Gastroesophageal sphincter (tissue), 4 donors: ENCODE results near the gene TP53AIP1. TPM values are rescaled to one million over a fixed set of nuclear protein-coding genes. Genes with fewer than 3 reads are reported as not detected.

Experiments used
- ATAC-seq: fragments of 150-250 bp; one replicate; pipeline ENCODE4 v1.9.1; 2016; ENCODE audit warnings: mild to moderate bottlenecking, moderate library complexity
- H3K27ac ChIP-seq, 4 donors: fragments of 200-600 bp; sonication (generic) in 3 of 4; 1 replicate in 3 of 4; 2 replicates in 1 of 4; pipeline ENCODE4 v1.5.1; 2016 to 2019
- H3K27me3 ChIP-seq: fragments of 200-600 bp; sonication (generic); one replicate; pipeline ENCODE4 v1.5.1; 2019
- H3K36me3 ChIP-seq, 2 donors: fragments of 200-600 bp; sonication (generic); one replicate each; pipeline ENCODE4 v1.5.1; 2019; ENCODE audit warnings: control low read depth in 1 of 2
- H3K4me1 ChIP-seq, 3 donors: fragments of 200-600 bp; sonication (generic); 1 replicate in 2 of 3; 2 replicates in 1 of 3; pipeline ENCODE4 v1.5.1; 2016 to 2019; ENCODE audit warnings: control low read depth in 2 of 3
- H3K4me3 ChIP-seq, 2 donors: fragments of 200-600 bp; sonication (generic); one replicate each; pipeline ENCODE4 v1.5.1; 2019; ENCODE audit warnings: mild to moderate bottlenecking in 1 of 2, moderate library complexity in 1 of 2
- H3K9me3 ChIP-seq, 3 donors: fragments of 200-600 bp; sonication (generic); one replicate each; pipeline ENCODE4 v1.5.1; 2017 to 2019; ENCODE audit warnings: control low read depth in 2 of 3
- CTCF ChIP-seq, 4 experiments: fragments of 200-600 bp in 2 of 4; fragments of 450-650 bp in 2 of 4; sonication (generic) in 1 of 4; IDR thresholded peaks; one replicate each; pipeline ENCODE4 v1.5.1; 2017 to 2019; ENCODE audit warnings: antibody characterized with exemption in 4 of 4, mild to moderate bottlenecking in 2 of 4, moderate library complexity in 2 of 4
- EP300 ChIP-seq: sonication (generic); formaldehyde crosslinking; IDR thresholded peaks from one replicate; pipeline ENCODE4 v1.6.1; 2017; ENCODE audit warnings: antibody characterized with exemption, mild to moderate bottlenecking
- POLR2A ChIP-seq, 2 donors: fragments of 450-650 bp; IDR thresholded peaks; one replicate each; pipeline ENCODE4 v1.6.1; 2017; ENCODE audit warnings: antibody characterized with exemption in 2 of 2, mild to moderate bottlenecking in 2 of 2, moderate library complexity in 1 of 2
- POLR2AphosphoS5 ChIP-seq: sonication (generic); formaldehyde crosslinking; IDR thresholded peaks from one replicate; pipeline ENCODE4 v1.6.1; 2017; ENCODE audit warnings: antibody characterized with exemption
- WGBS, 2 donors: methylation state at CpG; one replicate each; pipeline ENCODE4 v1.1.5; 2018; ENCODE audit warnings: low coverage in 1 of 2; 5-methylcytosine and 5-hydroxymethylcytosine counted together
- total RNA-seq, 4 donors: library from RNA; depleted of rRNA; stranded (reverse); fragments of >200 nt; gene quantifications; one replicate each; pipeline ENCODE4 v1.1.0, GENCODE V29; 2016

The TP53AIP1 gene
- total RNA-seq, 4 donors from 2014 or later = 0.42 TPM; not detected in 3

DNA sequence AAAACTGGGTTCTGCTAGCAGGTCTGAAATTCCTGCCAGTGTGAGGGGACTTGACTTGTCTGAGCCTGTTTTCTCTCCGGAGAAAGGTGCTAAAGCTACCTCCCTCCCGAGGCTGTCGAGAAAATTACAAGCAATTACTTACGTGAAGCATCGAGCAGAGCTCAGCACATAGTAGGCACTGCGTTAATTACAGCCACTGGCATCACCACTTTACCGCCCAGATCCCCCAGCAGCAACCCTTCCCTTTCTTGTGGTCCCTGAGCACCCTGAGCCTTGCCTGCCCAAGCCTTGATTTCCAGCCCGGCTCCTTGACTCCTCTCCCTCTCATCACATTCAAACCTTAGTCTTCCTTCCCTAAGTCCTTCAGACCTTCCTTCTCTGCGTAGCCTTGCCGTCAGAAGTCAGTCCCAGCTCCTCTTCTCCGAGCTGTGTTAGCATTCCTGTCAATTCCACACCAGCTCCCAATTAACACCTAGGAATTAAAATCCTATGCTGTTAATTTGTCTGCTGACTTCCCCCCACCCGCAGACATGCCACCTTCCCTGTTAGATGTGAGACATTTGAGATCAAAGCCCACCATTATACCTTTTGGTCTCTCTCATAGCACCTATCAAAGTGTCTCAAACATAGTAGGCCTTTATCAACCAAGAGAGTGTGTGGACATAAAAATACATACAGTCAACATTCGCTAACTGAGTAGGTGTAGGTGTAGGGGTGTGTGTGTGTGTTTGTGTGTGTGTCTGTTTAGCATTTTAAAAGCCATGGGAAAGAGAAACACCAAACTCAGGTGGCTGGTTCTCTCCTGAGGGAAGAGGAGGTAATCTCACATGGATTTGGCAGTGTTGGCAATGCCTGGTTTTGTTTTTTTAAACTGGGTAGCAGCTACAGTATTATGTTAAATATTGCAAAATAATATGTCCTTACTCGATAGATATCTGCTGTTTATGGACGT lies 54.4 kb downstream of the TP53AIP1 start:
- no peak for ATAC-seq
- Histone ChIP-seq H3K27ac (no peak overlapping the region), H3K4me1 (peaks cover 0 to 25% (median 0%) of the 10 kb centered on the region in 3 donors), H3K4me3 (no peak overlapping the region), H3K36me3 (no peaks in the 10 kb centered on the region), H3K27me3 (peaks cover 26% of the 10 kb centered on the region), H3K9me3 (no peaks in the 10 kb centered on the region)
- 81 to 87% methylated on average over 11 to 15 of the region's 15 CpGs for WGBS, 2 donors
- TF ChIP-seq CTCF (IDR thresholded peaks at IDR 0.05) = no peak
- TF ChIP-seq POLR2A (IDR thresholded peaks at IDR 0.05) = no peak
- no peak for TF ChIP-seq POLR2AphosphoS5
- TF ChIP-seq EP300 = no peak

DNA sequence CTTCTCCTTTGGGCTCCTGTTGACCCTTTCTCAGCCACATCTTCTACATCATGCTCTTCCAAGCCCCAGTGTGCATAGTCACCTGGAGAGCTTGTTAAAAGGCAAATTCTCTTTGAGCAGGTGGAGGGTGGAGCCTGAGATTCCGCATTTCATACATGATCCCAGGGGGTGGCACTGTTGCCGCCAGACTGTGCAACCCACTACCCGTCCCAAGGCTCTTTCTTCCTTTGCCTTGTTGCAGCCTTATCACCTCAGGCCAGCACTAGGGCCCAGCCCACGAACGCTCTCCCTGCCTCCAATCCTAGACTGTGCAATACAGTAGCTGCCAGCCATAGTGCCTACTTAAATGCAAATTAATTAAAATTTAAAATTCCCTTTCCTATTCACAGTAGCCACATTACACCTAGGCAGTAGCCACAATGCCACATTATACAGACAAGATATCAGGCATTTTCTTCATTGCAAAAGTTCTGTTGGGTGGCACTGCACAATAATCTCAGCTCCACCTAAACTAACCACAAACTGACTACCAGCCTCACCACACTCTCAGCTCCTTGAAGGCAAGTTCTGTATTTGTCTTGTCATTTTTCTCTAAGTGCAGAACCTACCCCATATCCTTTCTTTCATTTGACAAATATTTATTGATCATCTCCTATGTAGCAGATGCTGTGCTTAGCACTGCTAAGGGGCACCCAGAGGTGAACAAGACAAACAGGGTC lies 56.1 kb downstream of the TP53AIP1 start:
- ATAC-seq = no peak
- Histone ChIP-seq H3K27ac (no peak overlapping the region), H3K4me1 (peaks cover 0 to 18% (median 0%) of the 10 kb centered on the region in 3 donors), H3K9me3 (no peaks in the 10 kb centered on the region), H3K27me3 (peaks cover 39% of the 10 kb centered on the region), H3K4me3 (no peak overlapping the region), H3K36me3 (no peaks in the 10 kb centered on the region)
- TF ChIP-seq POLR2A (IDR thresholded peaks at IDR 0.05) = no peak
- TF ChIP-seq POLR2AphosphoS5 = no peak
- TF ChIP-seq CTCF (IDR thresholded peaks at IDR 0.05) = no peak
- no peak for TF ChIP-seq EP300
- WGBS, 2 donors = 73 to 78% methylated on average over 5 of the region's 5 CpGs

Other genes starting within 250 kb of the TP53AIP1 start
- 10 to 100 TPM; 13.8 to 21.6 (median 17.9) TPM for gene FLI1, start 248.8 kb downstream of the TP53AIP1 start, total RNA-seq
- under 1 TPM in 1 of 4 donors, not detected in 3; 0.27 TPM for gene KCNJ1, start 75.6 kb downstream of the TP53AIP1 start, total RNA-seq
- 1 to 10 TPM in 1 of 4 donors, under 1 TPM in 3; 0.31 to 3.2 (median 0.71) TPM for gene KCNJ5, start 51.5 kb downstream of the TP53AIP1 start, total RNA-seq
- gene ARHGAP32, start 249.5 kb upstream of the TP53AIP1 start, total RNA-seq = 10 to 100 TPM in 3 of 4 donors, 1 to 10 TPM in 1; 9.8 to 18.8 (median 16.2) TPM